GM19023 (cell line): ENCODE measurements around the gene ACOT12.
"Not testable (repeated sequence)": the region's sequence is repeated elsewhere in the genome, so short reads cannot be mapped to it uniquely, and the experiment has no call there.

ENCODE experiments used
- ATAC-seq: cut with Tn5 transposase; IDR thresholded peaks from one replicate; pipeline ENCODE4 v1.9.1; 2021; ENCODE audit warnings: mild to moderate bottlenecking, moderate library complexity; ENCODE audit not compliant: unreplicated experiment

The ACOT12 gene

GRCh38 chr5:81393783-81394718 is at the start of gene ACOT12:
ACOT12 (minus strand) TSS chr5:81394134; CDS start chr5:81394114, 20 bp downstream.
- ATAC-seq = no peak

DNA sequence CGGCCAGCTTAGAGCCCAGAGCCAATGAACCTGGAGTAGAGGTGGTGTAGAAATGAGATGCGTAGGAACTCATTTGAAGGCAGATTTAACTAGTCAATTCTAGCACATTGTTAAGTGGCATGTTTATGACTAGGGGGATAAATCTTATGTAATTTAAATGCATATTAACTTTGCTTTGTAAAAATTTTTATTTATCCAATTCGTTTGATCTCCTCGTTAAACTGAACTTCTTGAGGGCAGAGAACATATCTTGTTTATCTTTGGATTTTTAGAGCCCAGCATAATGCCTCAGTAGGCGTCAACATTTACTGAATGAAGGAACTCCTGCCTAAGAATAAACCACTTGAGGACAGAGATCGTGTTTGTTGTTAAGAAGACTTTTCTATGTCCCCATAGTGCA is 41.1 kb upstream of the ACOT12 start:
- ATAC-seq = no peak

GRCh38 chr5:81429985-81430384 is 36.1 kb upstream of the ACOT12 start:
- no peak for ATAC-seq

DNA sequence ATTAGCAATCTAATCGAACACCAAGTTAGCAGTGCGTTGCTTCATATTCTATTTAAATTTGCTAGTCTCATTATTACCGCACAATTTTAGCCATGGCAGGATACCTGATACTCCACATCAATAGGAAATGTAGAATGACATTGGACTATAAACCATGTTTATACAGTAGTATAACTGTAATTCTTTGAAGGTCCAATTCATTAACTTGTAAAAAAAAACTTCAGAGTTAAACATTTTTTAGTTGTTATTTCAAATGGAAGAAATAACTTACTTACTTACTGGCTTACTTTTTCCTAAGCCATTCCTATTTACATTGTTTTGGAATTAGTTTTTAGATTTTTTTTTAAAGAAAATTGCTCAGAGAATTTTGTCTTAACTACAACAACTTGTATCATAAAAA is 35.4 kb upstream of the ACOT12 start:
- ATAC-seq = no peak

DNA sequence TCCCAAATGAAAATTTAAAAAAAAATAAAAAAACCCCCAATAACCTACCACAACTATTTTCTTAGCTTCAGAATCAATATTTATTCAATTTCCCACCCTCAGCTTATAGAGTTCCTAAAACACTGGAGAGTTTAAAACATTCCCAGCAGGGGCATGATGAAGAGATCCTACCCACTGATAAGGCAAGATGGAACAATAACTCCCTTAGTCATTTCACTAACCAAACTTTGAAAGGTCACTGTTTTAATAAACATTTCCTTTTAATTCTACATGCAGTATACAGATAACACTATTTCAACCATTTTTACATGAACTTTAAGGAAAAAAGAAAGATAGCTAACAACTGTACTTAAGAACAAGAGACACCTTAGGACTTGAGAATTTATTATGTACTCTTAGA is 34.9 kb upstream of the ACOT12 start:
- ATAC-seq = no peak

DNA sequence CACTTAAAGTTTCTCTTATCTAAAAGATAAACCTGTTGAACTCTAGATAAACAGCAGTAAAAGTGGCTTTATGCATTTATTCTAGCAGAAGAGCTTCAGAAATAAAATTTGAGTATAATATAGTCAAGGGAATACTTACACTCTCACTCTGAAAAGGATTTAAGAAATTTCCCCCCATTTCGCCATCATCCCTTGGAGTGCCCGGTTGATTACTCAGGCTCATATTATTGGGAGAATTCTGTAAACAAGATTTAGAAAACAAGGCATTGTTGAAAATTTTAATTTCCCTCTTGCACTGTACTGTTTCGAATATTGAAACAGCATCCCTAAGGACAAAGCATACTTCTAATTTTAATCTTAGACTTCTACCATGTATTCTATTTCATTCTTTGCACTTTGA is 34.5 kb upstream of the ACOT12 start:
- ATAC-seq = no peak

DNA sequence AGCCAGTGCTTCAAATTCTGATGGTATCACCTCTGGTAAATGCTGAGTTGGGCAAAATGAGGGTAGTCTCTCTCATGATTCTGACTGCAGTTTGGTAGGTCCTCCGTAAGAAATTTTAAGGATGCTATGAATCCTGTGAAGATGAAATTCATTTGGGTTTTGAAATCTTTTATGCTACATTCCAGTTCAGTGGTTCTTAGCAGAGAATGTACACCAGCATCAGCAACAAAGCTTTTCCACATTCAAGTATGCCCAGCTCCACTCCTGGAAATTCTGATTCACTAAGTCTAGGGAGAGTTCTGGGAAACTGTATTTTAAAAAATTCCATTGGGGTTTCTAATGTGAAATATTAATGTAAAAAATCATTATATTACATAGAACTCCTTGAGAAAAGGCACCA is 33.6 kb upstream of the ACOT12 start:
- no peak for ATAC-seq

- ATAC-seq = no peak
Observed at GRCh38 chr5:81426359-81427030, 32.6 kb upstream of the ACOT12 start.

DNA sequence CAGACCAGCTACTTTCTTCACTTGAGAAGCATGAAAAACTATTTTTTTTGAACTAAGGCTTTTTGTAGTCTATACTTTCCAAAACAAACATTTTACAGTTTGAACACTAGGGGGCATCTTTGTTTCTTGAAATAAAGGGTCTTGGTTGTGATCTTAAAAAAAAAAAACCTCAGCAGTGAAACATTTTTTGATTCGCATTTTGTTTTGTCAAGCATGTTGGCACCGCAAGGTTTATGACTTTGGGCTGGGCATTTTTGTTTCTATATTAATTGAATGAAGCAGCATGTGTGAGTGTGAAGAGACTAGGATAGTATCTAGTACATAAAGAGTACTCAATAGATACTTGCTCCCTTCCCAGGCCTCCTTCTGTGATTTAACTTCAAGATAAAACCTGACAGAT is 31.6 kb upstream of the ACOT12 start:
- ATAC-seq = no peak

- ATAC-seq = no peak
Observed at GRCh38 chr5:81424728-81425127, 30.8 kb upstream of the ACOT12 start.

DNA sequence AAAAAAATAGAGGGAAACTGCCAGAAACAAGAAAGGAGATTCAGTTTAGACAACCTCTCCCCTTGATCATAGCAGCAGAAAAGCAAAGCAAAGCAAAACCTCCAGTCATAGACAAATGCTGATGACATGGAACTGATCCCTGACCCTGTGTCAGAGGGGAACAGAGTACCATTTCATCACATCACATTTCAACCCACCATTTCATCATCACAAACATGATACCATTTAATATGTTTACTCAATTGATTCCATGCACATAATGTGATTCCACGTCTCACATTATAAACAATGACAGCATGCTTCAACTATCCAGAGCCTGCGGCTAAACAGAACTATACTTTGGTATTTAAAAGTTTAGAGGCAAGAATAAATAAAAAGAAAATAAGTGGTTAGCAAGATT is 28.7 kb upstream of the ACOT12 start:
- no peak for ATAC-seq

DNA sequence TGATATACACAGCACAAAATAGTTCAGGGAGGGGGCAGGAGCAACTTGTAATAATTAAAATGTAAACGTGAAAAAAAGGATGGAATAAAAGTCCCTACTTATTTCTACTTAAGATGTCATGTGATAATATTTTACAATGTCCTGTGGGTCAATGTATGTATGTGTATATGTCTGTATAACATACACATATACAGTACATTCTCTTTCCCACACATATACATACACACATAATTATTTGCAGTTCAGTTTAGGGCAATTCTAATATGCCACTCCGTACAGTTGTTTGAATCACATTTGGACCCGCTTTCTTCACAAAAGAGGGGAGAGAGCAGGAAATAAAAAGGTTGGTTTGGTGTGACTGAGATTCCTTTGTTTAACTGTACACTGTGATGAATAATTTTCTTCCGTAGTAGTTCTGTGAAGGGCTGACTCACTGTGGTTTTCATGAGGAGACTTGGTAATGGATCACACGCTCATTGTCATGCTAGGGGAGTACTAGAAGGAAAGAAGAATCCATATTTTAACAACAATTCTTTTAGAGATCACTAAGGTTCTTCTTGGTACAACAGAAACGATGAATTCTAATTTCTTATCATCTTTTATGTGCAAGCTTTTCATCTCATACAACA is 26.2 kb upstream of the ACOT12 start:
- ATAC-seq = no peak

DNA sequence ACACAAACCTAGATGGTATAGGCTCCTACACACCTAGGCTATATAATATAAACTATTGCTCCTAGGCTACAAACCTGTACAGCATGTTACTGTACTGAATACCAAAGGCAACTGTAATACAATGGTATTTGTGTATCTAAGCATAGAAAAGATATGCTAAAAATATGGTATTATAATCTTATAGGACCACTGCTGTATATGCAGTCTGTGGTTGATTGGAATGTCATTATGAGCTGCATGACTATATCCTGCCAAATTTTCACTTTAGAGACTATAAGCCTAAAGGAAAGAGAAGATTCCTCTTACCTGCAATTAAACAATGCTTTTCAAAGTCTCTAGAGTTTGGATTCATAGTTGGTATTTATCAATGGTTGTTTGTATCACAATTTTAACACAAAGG is 24.7 kb upstream of the ACOT12 start:
- no peak for ATAC-seq

GRCh38 chr5:81417052-81417451 is 23.1 kb upstream of the ACOT12 start:
- ATAC-seq = no peak

DNA sequence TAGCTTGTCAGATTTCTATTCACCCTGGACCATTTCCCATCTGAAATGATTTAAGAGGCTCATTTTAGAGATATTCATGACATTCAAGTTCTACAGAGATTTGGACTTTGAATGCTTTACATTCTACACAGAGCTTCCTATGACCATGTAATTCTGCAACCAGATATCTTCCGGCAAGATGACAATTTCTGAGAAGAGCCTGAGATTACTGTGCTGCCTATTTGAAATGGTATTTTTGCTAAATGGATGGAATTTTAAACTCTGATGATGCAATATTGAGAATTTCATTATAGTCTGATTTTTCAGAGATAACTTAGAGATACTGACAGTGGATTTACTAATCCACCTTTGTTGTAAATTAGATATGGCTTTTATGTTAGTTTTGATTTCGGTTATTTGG is 16.0 kb upstream of the ACOT12 start:
- no peak for ATAC-seq

DNA sequence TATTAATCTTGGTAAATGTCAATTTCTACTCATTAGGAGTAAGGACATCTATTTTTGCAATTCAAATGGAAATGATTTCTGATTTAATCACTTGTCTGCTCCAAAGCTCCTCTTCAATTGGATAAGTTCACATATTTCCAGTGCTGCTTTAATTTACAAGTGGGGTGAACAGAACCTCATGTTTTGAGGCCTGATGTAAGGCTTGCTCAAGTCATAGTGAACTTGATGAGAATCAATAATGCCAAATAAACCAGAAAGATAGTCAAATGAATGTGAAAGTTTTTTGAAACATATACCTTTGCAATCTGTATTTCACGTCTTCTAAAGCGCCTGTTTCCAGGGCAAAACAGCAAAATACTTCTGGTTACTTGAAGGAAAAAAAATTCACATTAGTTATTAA is 15.4 kb upstream of the ACOT12 start:
- no peak for ATAC-seq

GRCh38 chr5:81408496-81408895 is 14.6 kb upstream of the ACOT12 start:
- no peak for ATAC-seq

DNA sequence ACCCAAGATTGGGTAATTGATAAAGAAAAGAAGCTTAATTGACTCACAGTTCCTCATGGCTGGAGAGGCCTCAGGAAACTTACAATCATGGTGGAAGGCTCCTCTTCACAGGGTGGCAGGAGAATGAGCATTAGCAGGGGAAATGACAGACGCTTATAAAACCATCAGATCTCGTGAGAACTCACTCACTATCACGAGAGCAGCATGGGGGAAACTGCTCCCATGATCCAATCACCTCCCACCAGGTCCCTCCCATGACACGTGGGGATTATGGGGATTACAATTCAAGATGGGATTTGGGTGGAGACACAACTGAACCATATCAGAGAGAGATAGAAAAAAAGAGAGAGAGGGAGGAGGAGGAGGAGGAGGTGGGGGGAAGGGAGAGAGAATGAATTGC is 13.9 kb upstream of the ACOT12 start:
- not testable (repeated sequence) for ATAC-seq

- no peak for ATAC-seq
Observed at GRCh38 chr5:81405126-81405891, 11.4 kb upstream of the ACOT12 start.

DNA sequence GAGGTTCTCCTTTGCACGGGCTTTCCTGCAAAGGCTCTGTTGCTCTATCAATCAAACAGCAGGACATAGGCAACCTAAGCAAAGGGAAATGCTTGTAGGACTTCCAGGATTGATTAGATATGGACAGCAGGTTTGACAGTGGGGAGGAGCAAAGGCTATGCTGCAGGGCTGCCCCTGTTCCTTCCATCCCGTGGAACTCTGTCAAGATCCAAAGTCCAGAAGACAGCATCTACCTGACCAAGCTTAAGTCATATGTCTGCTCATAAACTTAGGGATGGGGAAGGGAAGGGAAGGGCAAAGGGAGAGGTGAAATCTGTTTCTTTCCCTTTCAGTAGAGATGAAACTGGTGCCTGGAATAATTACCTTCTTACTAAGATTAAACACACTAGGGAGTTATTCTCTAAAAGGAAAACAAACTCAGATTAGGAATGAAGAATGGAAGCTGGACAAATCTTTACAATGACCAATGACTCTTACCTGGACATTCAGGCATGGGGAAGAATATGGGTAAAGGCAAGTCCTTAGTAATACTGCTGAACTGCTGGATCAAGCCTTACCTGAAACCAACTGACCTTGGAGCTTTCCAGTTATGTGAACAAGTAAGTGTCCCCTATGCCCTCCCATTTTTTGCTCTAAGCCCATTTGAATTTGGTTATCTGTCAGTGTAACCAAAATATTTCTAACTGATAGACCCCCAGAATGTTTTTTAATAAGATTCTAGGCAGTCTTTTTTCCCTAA is 8.4 kb upstream of the ACOT12 start:
- no peak for ATAC-seq
